Measurements from ENCODE around the gene EIF2A.
"Not testable (repeated sequence)": the region's sequence is repeated elsewhere in the genome, so short reads cannot be mapped to it uniquely, and the experiment has no call there.

Gene EIF2A

DNA sequence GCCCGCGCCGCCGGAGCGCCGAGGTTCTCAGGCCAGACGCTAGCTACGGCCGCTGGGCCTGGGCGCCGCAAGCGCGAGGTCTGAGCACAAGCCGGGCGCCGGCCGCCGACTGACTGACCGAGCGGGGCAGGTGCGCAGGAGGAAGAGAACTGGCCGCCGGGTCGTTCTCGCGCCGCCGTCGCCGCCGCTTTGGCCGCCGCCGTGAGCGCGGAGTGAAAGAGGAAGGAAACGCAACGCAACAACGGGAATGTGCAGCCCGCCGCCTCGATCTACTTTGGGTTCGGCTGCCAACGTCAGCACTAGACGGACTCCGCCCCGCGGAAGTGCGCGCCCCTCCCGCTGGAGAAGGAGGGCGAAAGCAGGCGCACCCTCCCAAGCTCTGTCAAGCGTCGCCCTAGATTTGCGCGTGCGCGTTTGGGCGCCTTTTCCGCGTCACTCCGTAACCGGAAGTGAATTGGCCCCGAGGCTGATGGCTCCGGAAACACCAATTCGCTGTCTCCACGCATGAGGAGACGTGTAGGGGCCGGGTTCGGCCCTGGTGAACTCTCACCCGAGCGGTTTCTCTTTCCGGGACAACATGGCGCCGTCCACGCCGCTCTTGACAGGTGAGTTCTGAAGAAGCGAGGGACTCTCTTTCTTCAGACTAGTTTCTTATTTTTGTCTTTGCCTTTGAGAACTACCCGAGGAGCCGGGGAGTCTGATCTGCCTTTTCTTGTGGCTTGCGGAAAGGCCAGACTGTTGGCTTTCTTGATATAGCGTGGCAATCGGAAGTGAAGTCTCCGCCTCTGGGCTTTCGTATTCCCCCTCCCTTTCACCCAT, at the start of gene EIF2A, which contains the start of gene SERP1:
EIF2A (plus strand) TSS at position 562 of the 819 bp plus-strand sequence; CDS start at position 578, 16 bp downstream.
SERP1 (minus strand) TSS at position 271 of the 819 bp plus-strand sequence. CDS start 361 bp downstream, outside the sequence.
- DNase-seq: peak; percentile 98

DNA sequence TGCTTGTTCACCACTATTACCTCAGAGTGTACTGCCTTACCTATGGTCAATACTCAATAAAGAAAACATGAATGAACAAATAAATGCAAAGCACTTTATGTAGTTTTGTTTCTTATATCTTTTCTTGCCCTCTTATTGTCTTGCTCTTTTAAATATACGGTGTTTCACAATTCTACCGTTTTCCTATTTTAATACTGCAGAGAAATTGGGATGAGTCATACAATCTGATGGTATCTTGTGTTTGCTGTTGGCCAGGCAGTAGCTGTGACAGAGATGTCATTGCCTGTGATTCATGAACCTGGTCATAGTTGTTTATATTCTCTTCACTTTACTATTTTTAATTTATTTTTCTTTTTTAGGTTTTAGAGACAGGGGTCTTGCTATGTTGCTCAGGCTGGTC, 48.6 kb upstream of the EIF2A start:
- DNase-seq: no peak

DNA sequence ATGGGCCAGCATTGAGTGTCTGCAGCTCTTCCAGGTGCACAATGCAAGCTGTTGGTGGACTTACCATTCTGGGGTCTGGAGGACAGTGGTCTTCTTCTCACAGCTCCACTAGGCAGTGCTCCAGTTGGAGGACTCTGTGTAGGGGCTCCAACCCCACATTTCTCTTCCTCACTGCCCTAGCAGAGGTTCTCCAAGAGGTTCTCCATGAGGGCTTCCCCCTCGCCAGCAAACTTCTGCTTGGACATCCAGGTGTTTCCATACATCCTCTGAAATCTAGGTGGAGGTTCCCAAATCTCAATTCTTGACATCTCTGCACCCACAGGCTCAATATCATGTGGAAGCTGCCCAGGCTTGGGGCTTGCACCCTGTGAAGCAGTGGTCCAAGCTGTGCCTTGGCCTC, 45.6 kb upstream of the EIF2A start:
- DNase-seq: not testable (repeated sequence)

DNA sequence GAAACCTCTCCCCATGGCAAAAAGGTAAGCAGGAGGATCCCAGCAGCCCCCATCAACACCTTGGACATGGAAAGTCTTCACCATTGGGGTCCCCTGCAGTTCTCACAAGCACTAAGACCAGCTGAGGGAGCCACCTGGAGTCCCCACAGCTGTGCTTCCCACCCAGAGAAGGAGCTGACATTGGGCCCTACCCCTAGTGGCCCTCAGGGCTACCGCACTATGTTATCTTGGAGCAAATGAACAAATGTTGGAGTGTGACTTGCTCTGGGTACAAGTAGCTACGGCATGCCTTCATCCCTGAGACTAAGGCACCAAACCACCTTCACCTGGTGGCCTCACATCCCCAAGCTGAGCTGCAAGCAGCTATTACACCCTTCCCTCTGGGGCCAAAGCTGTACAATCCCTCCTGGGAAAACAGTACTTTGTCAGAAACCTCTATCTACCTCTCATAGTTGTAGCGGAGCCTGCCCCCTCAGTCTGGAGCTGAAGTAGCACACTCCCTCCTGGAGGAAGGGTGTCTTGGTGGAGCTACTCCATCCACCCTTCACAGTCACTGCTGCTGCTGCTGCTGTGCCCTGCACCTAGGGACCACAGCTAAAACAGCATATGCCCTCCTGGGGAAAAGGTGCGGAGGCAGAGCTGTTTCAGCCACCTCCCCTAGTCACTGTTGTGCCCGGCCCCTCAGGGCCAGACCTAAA, 43.0 kb upstream of the EIF2A start:
- DNase-seq: no peak

DNA sequence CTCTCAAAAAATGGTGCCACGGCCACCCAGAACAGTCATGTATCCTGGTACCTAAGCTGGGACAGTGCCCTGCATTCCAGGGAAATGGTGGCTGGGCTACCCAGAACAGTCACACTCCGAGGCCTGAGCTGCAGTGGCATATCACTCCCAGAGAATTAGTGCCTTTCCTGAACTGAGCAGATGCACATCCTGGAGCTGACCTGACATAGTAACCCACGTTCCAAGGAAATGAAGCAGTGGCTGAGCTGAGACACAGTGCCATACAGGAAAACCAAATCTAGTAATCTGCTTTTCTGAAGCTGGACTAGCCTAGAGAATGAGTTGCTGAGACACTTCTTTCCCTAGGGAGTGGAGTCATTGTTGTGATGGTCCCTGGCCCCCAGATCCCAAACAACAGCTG, 42.1 kb upstream of the EIF2A start:
- no peak for DNase-seq

DNA sequence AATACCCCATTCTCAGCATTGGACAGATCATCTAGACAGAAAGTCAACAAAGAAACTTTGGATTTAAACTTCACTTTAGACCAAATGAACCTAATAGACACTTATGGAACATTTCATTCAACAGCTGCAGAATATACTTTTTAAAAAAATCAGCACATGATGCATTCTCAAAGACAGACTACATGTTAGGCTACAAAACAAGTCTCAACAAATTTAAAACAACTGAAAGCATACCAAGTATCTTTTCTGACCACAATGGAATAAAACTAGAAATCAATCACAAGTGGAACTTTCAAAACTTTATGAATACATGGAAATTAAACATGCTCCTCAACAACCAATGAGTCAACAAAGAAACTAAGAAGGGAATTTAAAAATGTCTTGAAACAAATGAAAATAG, 38.2 kb upstream of the EIF2A start:
- no peak for DNase-seq

DNA sequence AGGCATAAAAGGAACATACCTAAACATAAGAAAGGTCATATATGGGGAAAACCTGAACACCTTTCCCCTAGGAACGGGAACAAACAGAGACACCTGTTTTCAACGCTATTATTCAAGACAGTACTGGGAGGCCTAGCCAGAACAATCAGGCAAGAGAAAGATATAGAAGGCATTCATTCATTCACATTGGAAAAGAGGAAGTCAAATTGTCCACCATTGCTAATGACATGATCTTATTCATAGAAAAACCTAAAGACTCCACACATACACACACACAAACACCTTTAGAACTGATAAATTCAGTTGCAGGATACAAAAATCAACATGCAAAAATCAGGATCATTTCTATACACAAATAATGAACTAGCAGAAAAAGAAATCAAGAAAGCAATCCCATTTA, 36.8 kb upstream of the EIF2A start:
- DNase-seq: no peak

DNA sequence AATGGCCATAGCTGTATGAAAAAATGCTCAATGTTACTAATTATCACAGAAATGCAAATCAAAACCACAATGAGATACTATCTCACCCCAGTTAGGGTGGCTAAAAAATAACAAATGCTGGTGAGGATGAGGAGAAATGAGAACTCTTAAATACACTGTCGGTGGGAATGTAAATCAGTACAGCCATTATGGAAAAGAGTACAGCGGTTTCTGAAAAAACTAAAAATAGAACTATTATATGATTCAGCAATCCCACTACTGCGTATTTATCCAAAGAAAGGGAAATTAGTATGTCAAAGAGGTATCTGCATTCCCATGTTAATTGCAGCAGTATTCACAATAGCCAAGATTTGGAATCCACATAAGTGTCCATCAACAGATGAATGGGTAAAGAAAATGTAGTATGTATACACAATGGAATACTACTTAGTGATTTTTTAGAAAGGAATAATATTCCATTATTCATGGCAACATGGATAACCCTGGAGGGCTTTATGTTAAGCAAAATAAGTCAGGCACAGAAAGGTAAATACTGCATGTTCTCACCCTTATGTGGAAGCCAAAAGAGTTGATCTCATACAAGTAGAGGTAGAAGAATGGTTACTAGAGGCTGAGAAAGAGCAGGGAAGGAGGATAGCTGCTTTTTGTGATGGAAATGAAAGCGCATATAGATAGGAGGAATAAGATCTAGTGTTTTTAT, 35.3 kb upstream of the EIF2A start:
- no peak for DNase-seq

DNA sequence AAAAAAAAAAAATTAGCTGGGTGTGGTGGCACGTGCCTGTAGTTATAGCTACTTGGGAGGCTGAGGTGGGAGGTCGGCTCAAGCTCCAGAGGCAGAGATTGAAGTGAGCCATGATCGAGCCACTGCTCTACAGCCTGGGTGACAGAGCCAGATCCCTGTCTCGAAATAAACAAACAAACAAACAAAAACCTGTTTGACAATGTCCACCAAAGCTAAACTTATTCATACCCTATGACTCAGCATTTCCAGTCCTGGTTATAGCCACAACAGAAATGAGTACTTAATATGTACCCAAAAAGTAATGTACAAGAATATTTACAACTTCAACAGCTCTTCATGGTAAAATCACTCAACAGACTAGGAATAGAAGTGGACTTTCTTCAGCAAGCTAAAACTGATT, 31.4 kb upstream of the EIF2A start:
- DNase-seq: no peak

DNA sequence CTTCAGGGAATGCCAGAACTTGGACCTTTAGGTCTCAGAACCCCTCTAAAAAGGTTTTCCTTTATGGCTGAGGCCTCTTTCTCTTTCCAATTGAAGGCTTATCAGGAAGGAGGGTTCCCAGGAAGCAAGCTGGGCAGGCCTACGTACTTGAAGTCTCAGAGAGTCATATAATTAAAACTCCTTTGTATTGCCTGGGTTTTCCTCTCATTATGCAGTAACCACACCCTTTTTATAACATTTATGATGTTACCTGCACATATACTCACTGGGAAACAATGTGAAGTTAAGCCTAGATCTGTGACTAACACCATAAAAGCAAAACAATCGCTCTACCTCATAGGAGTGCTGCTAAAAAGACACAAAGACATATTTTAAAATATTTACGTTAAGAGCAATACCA, 27.6 kb upstream of the EIF2A start:
- no peak for DNase-seq

DNA sequence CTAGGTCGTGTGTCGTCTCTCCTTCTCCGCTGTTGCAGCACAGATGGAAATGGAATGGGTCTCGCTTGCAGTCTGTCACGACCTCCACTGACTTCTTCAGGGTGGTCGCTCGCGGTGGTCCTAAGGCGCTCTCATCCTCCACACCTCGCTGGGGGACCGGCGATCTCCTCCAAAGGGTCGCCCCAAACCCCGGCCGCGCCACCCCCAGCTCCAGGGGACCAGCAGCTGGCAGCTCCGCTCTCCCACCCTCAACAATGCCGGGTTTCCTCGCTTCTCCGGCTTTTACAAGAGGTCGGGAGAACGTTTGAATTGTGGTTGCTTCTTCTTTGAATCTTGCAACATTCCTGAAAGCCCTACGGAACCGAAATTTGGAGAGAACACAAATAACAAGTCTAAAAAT, 26.2 kb upstream of the EIF2A start:
- DNase-seq: no peak

DNA sequence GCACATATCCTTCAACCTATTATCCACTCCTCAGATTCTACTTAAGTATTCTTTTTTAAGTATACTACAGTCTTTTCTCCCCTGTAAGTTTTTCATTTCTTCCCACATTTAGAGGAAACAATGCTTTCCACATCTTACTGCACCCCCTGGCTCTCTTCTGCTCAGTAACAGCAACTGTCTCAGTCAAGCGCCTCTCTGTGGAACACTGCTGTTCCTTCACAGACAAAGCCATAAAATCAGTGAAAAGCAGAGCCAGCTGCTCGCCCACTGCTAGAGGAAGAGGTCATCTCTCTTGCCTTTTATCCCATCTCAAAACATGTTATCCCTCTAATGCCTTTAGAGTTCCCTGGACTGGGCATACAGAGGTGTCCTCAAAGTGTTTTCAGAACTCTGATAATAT, 25.1 kb upstream of the EIF2A start:
- DNase-seq: no peak

DNA sequence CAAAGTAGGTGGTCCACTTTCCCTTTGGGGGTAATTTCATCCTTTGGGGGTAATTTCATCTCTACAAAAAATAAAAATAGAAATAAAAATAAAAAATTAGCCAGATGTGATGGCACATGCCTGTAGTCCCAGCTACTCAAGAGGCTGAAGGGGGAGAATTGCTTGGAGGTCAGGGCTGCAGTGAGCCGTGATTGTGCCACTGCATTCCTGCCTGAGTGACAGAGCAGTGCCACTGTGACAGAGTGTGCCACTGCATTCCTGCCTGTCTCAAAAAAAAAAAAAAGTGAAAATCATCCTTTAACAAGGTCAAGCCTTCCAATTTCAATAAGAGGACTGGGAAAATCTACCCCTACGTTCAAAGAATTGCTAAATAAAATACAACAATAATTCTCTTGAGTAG, 23.0 kb upstream of the EIF2A start:
- no peak for DNase-seq

DNA sequence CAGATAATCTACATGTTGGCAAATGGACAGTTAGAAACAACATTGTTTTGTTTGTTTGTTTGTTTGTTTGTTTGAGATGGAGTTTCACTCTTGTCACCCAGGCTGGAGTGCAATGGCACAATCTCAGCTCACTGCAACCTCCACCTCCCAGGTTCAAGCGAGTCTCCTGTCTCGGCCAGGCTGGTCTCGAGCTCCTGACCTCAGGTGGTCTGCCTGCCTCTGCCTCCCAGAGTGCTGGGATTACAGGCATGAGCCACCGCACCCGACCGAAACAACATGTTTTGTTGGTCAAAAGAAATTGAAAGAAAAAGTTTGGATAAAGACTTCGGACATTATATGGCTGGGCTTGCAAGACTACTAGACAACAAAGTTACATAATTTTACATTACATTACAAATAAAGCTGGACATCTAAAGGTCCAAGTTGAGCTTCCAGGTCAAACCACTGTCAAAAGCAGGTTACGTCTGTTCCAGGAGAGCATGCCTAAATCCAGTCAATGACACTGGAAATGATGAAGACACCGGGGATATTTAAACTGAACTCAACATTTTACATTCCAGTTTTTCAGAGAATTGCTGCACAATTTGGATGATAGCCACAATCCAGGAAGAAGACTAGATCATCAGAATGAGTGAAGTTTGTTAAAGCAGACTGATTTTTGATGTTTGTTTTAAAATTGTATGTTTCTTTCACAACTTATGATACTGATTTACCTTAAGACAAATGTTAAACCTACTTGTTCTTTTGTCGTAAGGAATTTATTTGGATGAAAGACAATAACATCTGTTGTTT, 18.9 kb upstream of the EIF2A start:
- DNase-seq: no peak

DNA sequence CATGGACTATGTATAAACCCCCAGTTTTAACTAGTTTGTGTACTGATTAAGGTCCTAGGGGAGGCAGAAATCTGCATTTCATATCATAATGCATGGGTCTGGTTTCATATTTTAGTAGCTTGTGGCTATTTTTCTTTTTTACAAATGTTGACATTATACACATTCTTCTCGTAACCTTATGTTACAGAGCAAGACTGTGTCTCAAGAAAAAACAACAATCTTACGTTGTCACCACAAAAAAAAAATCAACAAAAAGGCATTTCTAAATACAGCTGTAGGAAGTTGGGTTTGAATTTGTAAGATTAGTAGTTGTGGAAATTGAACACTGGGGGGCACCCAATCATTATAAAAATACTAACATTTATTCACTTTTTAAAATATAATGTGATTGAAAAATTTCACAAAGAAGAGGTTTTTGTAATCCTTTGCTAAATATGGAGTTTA, 18.2 kb upstream of the EIF2A start:
- DNase-seq: no peak

DNA sequence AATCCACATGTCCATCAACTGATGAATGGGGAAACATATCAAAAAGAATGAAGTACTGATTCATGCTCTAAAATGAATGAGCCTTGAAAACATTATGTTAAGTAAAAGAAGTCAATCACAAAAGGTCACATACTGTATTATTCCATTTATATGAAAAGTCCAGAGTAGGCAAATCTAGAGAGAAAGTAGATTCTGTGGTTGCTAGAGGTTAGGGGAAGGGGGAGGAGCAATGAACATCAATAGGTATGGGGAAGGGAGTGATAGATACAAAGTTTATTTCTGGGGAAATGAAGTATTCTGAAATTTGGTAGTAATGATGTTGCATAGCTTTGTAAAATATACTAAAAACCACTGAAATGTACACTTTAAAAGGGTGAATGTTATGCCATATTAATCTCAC, 14.8 kb upstream of the EIF2A start:
- no peak for DNase-seq

DNA sequence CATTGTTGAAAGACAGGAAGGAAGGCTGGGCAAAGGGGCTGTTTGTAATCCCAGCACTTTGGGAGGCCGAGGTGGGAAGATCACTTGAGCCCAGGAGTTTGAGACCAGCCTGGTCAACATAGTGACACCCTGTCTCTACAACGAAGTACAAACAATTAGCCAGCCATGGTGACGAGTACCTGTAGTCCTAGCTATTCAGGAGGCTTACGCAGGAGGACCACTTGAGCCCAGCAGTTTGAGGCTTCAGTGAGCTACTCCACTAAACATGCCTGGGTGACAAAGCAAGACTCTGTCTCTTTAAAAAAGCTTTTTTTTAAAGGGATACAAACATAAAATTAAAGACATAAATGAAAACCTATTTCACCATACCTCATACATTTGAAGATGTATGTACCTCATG, 11.4 kb upstream of the EIF2A start:
- no peak for DNase-seq

DNA sequence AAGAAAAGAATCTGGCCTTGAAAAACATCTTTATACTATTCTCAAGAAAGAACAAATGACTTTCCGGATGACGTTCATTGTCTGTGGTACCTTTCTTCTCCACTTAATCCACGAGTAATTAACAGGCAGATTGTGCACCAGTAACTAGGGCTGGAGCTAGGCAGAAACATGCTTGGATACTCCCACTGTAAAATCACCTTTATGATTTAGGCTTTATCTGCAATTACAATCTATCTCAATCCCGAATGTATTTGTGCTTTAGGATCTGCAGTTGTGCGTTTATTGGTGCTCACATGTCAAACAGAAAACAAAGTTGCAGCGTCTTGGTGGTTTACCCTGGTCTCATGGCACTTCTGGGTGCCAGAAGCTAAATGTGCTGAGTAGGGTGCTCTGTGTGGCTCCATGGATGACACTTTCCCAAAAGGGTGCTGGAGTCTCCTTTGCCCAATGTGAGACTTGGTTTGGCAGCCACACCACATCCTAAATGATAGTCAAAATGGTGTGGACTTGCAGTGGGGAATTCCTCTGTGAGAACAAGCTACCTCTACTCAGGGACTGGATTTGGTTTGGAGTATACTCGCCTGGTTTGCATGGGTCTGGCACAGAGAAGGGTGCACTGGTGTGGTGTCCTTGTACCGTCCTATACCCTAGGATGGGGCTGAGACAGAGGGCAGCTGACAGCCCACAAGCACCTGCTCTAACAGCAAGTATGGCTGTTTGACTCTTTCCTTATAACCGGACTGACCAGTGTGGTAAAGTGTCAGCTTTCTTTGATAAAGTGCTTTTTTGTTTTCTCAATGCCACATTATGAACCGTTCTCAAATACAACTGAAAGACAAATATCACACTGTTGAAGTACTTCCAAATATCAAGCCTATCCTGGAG, 8.0 kb upstream of the EIF2A start:
- no peak for DNase-seq

DNA sequence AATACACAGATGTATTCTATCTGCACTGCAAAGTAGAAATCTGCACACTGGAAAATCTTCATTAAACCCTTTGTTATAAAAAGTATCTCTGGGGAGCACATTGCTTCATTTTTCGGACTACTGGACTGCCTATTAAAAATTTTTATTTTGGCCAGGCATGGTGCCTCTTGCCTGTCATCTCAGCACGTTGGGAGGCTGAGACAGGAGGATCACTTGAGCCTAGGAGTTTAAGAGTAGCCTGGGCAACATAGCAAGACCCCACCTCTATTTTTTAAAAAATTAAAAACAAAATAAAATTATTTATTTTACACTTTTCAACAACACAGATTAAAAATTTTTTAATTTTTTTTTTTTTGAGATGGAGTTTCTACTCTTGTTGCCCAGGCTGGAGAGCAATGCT, 6.3 kb upstream of the EIF2A start:
- DNase-seq: no peak

DNA sequence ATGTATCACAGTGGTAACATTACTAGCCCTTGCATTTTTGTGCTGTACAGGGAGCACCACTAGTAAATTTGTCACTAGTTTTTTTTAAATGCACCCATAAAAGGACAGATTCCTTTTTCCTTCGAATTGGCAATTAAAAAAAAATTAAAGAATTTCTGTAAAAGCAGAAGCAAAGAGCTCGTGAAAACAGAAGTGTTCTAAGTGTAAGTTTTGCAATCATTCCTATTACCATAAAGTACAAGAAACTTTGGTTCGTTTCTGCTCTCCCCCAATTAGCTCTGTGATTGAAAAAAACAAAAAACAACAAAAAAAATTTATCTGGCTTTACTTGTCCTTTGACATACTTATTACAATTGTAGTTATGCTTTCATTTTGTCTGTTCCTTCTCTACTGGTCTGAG, 5.6 kb upstream of the EIF2A start:
- no peak for DNase-seq

DNA sequence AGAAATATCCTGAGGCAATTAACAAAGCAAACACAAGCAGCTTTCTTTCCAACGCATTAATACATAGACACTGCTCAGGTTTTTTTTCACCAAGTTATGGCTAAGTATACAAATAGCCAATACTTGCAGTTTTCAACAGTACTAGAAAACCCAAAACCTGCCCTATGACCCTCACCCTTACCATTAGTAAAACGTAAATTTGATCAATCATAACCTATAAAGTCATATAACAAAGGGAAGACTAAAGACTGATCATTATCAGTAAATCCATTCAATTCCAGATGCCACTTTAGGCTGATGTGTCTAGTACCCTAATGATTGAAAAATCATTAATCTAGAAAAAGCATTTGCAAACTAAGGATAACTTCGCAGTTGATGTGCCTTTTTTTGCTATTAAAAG, 3.5 kb upstream of the EIF2A start:
- DNase-seq: no peak

DNA sequence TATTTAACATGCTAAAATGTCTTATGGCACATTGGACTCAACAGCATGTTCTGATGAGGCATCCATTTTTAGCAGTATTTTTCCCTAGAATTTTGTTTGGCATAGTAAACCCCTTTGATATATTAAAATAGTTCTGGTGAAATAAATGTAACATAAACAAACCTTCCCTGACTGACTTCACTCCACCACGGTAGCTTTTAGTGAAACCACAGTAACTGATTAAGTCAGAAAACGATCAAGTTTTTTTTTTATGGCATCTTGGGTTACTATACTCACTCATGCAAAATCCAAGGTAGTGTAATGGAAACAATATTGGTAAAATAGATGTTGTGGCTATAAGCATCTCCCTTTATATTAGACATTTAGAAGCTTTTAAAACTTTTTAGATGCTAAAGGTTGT, 3.1 kb upstream of the EIF2A start:
- no peak for DNase-seq
